Measurements from ENCODE around the gene PSMC6. TPM values are rescaled to one million over a fixed set of nuclear protein-coding genes. Genes with fewer than 3 reads are reported as not detected.

Gene PSMC6
- total and polyA plus RNA-seq, 2 of the 13 experiments (the other 11 are each of a cell fraction or from before 2014, with no cell fraction given) = 90.0 to 210 TPM

- TF ChIP-seq TIGD3 (CRISPR knock-in tag; IDR thresholded peaks at IDR 0.05; ENCODE audit: borderline replicate concordance) (no peak), TCF7 (IDR thresholded peaks at IDR 0.05; ENCODE audit: low read depth) (no peak), HNRNPUL1 (IDR thresholded peaks at IDR 0.05; ENCODE audit: low read depth, low read length) (no peak), ZNF558 (CRISPR knock-in tag; IDR thresholded peaks at IDR 0.05; ENCODE audit: borderline replicate concordance) (no peak), FOXP4 (CRISPR knock-in tag; IDR thresholded peaks at IDR 0.05) (no peak)
Observed at GRCh38 chr14:52706286-52706685, 714 bp upstream of the PSMC6 start (continued).

- in situ Hi-C loops (cut with HindIII; ENCODE audit: extremely low pct_ligation_motif_present, low pct_unique_long_range_greater_than_20kb) = no loop called here
- ChIA-PET CTCF (ENCODE audit: low intra/inter-chr PET ratio, low total read pairs) (no interaction called here), POLR2A (interaction anchor here (0.6 to 1.4 kb wide), 5 partner anchors 8 to 214 kb away, joined by 3 to 5 read pairs (median 3); partner anchors contain the start of gene STYX)
Observed at GRCh38 chr14:52711666-52712065, 4.7 kb downstream of the PSMC6 start.

More at GRCh38 chr14:52711666-52712065, 4.7 kb downstream of the PSMC6 start:
- intact Hi-C loops (cut with micrococcal nuclease; ENCODE audit: unreplicated experiment) = no loop called here
- 98% methylated on average over 1 of the region's 1 CpG for WGBS (ENCODE audit: low lambda C conversion rate)
- Histone ChIP-seq H3K4me1 (ENCODE audit: insufficient read depth, low read length) (peaks cover 36% of the 10 kb centered on the region), H3K36me3 (replicated peaks in 1 of 2; ENCODE audit: control insufficient read depth in 1 of 2, insufficient read depth in 2 of 2, low read length in 2 of 2) (peaks cover 8 to 64% of the 10 kb centered on the region in 2 experiments), H4K20me1 (ENCODE audit: insufficient read depth, low read length) (no peaks in the 10 kb centered on the region; the same call in 1 of the 2 replicates), H3K9ac (ENCODE audit: insufficient read depth, low read depth, low read length) (no peak overlapping the region), H3K27ac (ENCODE audit: extremely low read length, insufficient read depth, low read length) (no peak overlapping the region), H3K4me3 (replicated peaks in 1 of 3; ENCODE audit: insufficient read depth in 1 of 3, low read depth in 2 of 3, low read length in 3 of 3) (no peak overlapping the region), H3K79me2 (ENCODE audit: insufficient read depth, low read length) (peaks cover 48% of the 10 kb centered on the region), H2AFZ (ENCODE audit: low read length) (no peak overlapping the region), H3K4me2 (ENCODE audit: low read depth, low read length) (no peak overlapping the region), H3K27me3 (ENCODE audit: control insufficient read depth in 1 of 2, insufficient read depth in 2 of 2, low read length in 2 of 2) (no peaks in the 10 kb centered on the region; a peak in 1 of 5 replicates), H3K9me3 (ENCODE audit: low read length) (no peaks in the 10 kb centered on the region)
- no TSS peak for BruUV-seq (replicated peaks)
- FAIRE-seq (no peak), ATAC-seq (no peak), DNase-seq (ENCODE audit: low spot score) (no peak)
- no peak for TF ChIP-seq DPF2 (CRISPR knock-in tag; IDR thresholded peaks at IDR 0.05; ENCODE audit: borderline replicate concordance, low read depth)
- TF ChIP-seq USF2 (IDR thresholded peaks at IDR 0.05; ENCODE audit: low read depth, low read length) = no peak
- TF ChIP-seq USF2 (CRISPR knock-in tag; IDR thresholded peaks at IDR 0.05; ENCODE audit: borderline replicate concordance) = no peak
- no peak for TF ChIP-seq JUNB (CRISPR knock-in tag; IDR thresholded peaks at IDR 0.05; ENCODE audit: borderline replicate concordance)

Measured in HepG2 (cell line).